NCI-H2107 treated with DMSO at 0.1 percent for 48 hours (cell line): ENCODE data around the gene ADISSP.

Source experiments
- DNase-seq: peaks from one replicate; lab custom pipeline; 2025; ENCODE audit not compliant: unreplicated experiment; lab: John Stamatoyannopoulos, UW

ADISSP gene

DNA sequence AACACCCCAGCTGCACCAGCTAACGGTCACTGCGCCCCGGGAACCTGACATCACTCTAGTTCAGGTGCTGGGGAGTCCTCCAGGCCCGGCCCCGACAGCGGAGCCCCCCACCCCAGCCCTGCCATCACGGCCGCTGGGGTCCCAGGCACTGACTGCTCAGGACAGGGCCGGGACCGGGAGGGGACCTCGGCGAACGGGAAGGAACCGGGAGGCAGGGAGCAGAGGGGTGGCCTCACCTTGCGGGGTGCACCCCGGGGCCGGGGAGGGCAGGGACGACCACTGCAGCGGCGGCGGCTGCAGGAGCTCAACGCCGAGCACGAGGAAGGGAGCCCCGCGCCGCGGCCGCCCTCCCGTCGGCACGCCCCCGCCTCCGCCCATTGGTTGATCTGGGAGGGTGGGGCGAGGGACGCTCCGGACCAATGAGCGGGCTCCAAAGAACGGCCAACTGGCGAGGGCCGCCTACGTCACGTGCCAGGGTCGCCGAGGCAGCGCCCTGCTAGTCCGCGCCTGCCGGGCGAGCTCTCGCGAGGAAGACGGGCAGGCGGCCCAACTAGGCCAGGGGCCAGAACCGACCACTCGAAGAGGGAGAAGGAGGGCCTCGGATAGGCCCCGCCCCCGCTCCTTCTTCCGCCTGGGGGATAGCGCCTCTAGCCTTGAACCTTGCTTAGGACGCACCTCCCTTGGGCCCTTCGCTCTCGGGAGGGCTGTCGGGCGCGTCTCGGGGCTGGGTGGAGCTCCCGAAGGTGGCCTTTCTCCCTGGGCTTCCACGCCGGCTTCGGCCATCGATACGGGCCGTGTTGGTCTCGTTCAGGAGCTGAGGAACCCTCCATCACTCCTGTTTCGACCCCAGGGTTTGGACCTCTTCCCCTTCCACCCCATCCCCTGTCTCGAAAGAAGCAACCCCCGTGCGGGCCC, at the start of gene ADISSP:
Gene ADISSP, minus strand, starts transcription at position 327 of the 915 bp plus-strand sequence. CDS start 7,653 bp downstream, outside the sequence.
- peak; percentile 71 for DNase-seq

DNA sequence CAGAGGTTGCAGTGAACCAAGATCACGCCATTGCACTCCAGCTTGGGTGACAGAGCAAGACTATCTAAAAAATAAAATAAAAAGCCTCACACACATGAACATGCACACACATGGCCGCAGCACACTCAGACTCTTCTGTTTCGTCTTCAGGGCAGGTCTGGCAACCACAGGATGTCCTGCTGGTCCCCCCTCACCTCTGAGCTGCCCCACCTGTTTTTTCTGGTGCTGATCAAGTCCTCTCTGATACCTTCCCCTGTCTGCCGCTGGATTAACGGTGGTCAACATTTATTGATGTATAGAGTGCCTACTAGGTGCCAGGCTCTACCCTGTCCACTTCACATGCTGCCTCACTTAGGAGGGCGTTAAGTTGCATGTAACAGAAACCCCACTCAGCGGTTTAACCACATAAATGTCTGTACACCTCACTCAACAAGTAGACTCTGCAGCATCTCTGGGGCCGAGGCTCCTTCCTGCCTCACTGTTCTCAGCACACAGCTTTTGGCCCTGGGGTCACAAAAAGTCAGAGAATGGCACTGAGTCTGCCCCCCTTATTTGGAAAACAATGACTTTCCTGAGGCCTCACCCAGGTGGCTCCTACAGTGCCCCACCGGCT, 48.3 kb upstream of the ADISSP start:
- no peak for DNase-seq

DNA sequence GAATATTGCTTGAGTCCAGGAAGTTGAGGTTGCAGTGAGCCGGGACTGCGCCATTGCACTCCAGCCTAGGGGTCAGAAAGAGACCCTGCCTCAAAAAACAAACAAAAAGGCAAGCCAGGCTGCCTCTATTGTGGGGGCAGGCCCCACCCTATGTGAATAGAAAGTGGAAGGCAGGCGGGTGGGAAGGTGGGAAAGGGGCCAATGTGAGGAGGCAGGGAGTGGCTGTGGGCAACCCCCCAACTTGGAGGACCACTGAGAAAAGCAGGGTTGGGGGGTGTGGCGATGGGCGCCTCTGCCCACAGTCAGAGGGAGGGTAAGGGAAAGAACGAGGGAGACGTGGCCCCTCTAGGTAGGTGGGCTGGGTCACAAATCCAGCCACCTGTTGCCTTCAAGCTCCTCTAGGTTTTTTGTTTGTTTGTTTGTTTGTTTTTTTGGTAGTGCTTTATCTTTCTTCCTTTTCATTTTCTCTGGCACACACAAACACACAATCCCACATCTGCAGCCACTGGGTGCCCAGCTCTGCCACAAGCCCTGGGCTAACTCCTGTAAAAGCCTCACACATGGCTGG, 47.5 kb upstream of the ADISSP start:
- no peak for DNase-seq

DNA sequence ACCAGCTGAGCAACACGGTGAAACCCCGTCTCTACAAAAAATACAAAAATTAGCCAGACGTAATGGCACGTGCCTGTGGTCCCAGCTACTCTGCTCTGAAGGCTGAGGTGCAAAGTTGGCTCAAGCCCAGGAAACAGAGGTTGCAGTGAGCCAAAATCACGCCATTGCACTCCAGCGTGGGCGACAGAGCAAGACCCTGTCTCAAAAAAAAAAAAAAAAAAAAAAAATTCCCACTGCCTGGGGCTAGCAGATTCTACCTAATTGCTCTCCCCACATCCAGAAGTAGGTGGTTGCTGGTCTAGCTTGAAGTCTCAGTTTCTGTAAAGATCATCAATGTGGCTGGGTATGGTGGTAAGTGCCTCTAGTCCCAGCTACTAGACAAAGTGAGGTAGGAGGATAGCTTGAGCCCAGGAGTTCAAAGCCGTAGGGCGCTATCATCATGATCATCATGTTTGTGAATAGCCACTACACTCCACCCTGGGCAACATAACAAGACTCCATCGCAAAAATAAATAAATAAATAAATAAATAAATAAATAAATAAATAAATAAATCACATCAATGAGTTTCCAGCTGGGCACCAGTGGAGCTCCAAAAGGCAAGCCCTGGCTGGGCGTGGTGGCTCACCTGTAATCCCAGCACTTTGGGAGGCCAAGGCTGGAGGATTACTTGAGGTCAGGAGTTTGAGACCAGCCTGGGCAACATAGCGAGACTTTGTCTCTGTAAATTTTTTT, 46.5 kb upstream of the ADISSP start:
- no peak for DNase-seq

DNA sequence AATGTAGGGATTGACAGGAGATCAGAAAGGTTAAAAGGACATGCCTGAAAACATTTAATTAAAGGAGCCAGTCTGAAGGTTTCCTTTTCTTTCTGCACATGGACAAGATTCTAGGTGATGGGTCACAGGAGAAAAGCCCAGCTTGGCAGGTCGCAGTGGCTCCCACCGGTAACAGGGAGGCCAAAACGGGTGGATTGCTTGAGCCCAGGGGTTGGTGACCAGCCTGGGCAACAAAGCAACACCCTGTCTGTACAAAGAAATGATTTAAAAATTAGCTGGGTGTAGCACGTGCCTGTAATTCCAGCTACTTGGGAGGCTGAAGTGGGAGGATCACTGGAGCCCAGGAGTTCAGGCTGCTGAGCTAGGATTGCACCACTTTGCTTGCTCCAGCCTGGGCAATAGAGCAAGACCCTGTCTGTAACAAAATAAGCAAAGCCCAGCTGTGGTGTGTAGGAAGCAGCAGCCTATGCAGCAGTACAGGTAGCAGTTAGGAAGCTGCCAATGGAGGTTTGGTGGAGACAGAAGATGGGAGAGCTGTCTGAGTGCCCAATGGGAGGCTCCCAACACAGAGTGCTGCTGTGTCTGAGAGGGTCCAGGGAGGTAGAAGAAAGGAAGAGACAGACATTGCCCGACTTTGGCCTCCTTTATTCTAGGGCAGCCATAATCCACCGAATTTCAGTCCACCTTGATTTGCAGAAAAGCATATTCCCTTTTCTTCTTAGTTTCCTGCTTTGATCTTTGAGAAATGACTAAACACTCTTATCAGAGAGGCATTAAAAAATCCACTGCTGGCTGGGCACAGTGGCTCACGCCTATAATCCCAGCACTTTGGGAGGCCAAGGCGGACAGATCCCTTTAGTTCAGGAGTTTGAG, 45.7 kb upstream of the ADISSP start:
- no peak for DNase-seq

DNA sequence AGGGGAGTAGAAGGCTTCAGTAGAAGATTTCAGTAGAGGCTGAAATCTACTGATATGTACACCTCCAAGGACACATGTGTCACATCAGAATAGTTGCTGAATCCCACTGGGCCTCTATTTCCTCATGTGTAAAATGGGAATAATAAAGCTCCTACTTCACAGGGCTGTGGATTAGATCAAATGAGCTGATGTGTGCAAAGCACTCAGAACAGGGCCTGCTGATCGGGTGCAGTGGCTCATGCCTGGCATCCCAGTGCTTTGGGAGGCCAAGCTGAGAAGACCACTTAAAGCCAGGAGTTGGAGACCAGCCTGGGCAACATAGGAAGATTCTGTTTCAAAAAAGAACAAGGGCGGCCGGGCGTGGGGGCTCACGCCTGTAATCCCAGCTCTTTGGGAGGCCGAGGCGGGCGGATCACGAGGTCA, 44.7 kb upstream of the ADISSP start:
- no peak for DNase-seq

DNA sequence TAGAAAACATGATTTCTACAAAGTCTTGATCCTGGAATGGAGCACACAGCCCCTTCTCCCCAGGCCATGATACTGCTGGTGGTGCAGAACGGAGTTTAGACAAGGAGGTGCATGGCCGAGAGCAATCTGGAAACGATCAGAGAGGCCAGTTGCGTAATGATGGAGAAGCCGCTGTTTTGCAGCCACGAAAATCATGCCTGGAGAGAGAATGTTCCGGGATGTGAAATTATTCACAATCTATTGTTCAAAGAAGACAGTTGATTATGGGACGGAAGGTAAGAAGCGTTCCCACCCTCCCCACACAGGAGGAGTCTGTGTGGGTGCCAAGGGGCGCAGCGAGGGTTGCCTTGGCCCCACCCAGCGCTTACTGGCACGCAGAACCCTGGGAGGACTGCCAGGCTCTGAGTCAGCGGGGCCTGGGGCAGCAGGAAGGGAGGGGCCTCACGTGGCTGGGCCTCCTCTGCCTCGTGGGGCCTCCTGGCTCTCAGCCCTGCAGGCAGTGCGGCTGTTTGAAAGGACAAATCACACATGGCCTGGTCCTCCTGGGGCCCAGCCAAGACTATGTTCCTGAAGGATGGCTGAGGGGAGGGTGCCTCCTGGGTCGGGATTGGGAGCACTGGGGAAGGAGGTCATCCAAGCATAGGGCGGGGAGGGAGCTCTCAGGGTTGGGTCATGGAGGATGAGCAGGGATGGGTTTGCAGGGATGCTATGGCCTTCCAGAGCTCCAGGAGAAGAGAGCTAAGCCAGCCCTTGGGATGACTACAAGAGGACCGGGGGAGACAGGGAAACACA, 44.1 kb upstream of the ADISSP start:
- peak; percentile 71 for DNase-seq

DNA sequence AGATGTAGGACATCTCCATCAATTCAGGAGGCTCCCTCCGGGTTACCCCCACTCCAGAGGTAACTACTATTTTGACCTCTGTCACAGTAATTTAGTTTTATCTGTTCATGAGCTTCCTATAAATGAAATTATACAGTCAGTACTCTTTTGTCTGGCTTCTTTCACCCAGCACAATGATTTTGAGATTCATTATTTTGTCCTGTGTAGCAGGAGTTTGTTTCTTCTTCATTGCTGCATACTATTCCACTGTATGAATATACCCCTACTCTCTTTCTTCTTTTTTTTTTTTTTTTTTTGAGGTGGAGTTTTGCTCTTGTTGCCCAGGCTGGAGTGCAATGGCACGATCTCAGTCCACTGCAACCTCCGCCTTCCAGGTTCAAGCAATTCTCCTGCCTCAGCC, 41.0 kb upstream of the ADISSP start:
- DNase-seq, result no peak

DNA sequence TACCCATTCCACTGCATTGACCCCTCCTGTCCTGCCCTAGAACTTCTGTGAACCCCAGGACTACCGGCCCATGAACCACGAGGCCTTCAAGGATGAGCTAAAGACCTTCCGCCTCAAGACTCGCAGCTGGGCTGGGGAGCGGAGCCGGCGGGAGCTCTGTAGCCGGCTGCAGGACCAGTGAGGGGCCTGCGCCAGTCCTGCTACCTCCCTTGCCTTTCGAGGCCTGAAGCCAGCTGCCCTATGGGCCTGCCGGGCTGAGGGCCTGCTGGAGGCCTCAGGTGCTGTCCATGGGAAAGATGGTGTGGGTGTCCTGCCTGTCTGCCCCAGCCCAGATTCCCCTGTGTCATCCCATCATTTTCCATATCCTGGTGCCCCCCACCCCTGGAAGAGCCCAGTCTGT, 37.2 kb upstream of the ADISSP start:
- no peak for DNase-seq

DNA sequence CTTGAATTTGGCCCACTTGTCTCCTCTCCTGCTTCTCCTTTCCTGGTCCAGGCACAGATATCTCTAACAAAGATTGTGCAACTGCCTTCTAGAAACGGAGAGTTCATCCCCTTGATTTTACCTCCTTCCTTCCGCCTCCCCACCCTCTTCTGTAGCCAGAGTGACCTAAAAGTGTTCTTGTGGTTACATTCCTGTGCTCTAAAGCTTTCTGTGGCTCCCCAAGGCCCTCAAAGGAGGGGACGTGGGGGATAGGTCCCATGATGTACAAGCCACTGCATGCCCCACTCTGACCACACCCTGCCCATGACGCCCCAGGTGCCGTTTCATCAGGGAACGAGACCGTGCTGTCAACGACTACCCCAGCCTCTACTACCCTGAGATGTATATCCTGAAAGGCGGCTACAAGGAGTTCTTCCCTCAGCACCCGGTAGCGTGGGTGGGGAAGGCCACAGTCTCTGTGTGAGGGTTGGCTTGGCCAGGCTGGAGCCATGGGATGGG, 36.8 kb upstream of the ADISSP start:
- DNase-seq, result no peak

- no peak for DNase-seq
Measured at GRCh38 chr20:3803854-3804253, 36.3 kb upstream of the ADISSP start.

- no peak for DNase-seq
Measured at GRCh38 chr20:3803289-3803688, 35.7 kb upstream of the ADISSP start.

- no peak for DNase-seq
Measured at GRCh38 chr20:3802524-3803239, 35.1 kb upstream of the ADISSP start.

DNA sequence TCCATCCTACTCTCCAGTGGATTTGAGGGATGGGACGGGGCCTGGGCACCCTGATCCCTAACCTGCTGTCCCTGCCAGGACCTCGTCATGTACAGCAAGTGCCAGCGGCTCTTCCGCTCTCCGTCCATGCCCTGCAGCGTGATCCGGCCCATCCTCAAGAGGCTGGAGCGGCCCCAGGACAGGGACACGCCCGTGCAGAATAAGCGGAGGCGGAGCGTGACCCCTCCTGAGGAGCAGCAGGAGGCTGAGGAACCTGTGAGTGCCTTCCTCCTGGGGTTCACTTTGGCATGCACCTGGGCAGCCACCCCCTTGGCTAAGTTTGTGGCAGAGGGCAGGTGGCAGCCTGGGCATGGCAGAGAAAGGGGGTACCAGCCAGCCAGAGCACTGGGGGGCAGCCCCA, 34.3 kb upstream of the ADISSP start:
- no peak for DNase-seq

- no peak for DNase-seq
Measured at GRCh38 chr20:3801299-3801698, 33.7 kb upstream of the ADISSP start.

DNA sequence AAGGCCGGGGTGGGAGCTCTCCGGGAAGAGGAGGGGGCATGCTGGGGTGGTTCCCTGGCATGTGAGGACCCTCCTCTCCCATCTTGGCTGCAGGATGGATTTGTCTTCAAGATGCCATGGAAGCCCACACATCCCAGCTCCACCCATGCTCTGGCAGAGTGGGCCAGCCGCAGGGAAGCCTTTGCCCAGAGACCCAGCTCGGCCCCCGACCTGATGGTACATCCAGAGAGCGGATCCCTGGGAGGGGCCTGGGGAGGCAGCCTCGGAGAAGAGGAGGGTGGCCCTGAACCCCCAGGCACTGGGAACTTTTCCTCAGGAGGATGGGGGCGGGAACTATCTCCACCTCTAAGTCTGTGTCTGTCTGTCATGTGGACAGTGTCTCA, 33.3 kb upstream of the ADISSP start:
- no peak for DNase-seq

- no peak for DNase-seq
Measured at GRCh38 chr20:3800256-3800877, 32.8 kb upstream of the ADISSP start.

DNA sequence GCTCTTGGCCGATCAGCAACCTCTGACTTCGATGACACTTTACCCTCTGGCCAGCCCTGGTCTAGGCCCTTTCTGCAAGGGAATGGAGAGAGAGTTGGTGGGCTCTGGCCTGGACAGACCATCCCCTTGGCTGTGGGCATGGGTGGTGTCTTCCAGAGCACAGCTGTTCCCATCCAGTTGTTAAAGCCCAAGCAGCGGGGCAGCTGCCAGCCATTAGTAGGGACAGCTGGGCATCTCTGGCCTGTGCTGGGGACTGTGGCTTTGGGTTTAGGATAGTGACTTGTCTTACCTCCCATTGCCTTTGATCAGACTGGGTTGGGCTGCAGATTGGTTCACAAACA, 31.3 kb upstream of the ADISSP start:
- DNase-seq, result no peak

DNA sequence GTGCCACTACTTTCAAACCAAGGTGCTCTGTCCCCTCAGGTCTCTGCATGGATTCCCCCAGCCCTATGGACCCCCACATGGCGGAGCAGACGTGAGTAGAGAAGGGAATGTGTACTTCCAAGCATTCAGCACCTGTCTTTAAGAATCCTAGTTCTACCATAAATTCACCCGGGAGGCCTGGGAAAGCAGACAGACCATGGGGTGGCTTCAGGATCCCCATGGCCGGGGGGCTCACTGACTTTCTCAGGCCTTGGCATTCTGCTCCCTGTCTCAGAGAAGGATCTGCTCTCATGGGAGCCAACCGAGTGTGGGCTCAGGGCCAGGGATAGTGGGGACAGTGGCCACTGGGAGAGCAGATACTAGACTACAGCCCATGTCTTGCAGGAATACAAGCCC, 30.8 kb upstream of the ADISSP start:
- no peak for DNase-seq
